ENCODE data around the gene OR10AG1. TPM values are rescaled to one million over a fixed set of nuclear protein-coding genes. Genes with fewer than 3 reads are reported as not detected.

The OR10AG1 gene
- polyA plus RNA-seq, 1 donor: not detected

DNA sequence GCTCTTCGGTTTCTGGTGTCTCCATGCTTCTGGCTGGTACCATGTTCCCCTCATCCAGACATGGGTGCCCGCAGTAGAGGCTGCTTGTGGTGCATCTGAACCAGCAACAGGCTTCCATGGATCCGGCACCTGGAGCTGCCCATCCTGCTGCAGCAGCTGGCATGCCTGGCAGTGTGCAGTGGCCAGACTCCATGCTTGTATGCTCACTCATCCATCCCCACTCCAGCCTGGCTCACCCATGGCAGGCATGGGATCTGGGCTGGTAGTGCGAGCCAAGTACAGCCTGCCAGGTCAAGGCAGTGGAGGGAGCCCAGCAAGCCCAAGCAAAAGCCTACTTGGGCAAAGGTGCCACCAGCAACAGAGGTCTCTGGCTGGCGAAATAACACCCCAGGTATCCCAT is 49.2 kb downstream of the OR10AG1 start:
- Histone ChIP-seq H3K36me3 (ENCODE audit: control insufficient read depth, insufficient read depth, low read length) (no peaks in the 10 kb centered on the region), H3K27me3 (ENCODE audit: control insufficient read depth, insufficient read depth, low read length) (no peaks in the 10 kb centered on the region), H3K4me3 (ENCODE audit: low read length) (no peak overlapping the region), H3K9me3 (ENCODE audit: control insufficient read depth, low read depth, low read length) (peaks cover 3% of the 10 kb centered on the region), H3K27ac (ENCODE audit: low read length) (no peak overlapping the region), H3K4me1 (ENCODE audit: control insufficient read depth, insufficient read depth, low read length) (no peaks in the 10 kb centered on the region)
- DNase-seq: no peak
- WGBS (ENCODE audit: insufficient coverage, low lambda C conversion rate): no CpG with 5 or more reads among the region's 5 CpGs

Other genes starting within 250 kb of the OR10AG1 start
- gene OR5D13, start 196.5 kb downstream of the OR10AG1 start, polyA plus RNA-seq: not detected
- not detected for gene OR5D14, start 174.4 kb downstream of the OR10AG1 start, polyA plus RNA-seq
- gene OR5L1, start 158.6 kb downstream of the OR10AG1 start, polyA plus RNA-seq: not detected
- gene OR5D18, start 150.3 kb downstream of the OR10AG1 start, polyA plus RNA-seq: not detected
- gene OR5L2, start 142.7 kb downstream of the OR10AG1 start, polyA plus RNA-seq: not detected
- gene OR5D16, start 131.2 kb downstream of the OR10AG1 start, polyA plus RNA-seq: not detected
- not detected for gene TRIM51, start 86.6 kb downstream of the OR10AG1 start, polyA plus RNA-seq
- gene OR5W2, start 55.4 kb downstream of the OR10AG1 start, polyA plus RNA-seq: not detected
- gene OR5I1, start 33.5 kb downstream of the OR10AG1 start, polyA plus RNA-seq: not detected
- not detected for gene OR5F1, start 24.7 kb upstream of the OR10AG1 start, polyA plus RNA-seq
- not detected for gene OR5AS1, start 57.7 kb upstream of the OR10AG1 start, polyA plus RNA-seq
- gene OR8I2, start 123.4 kb upstream of the OR10AG1 start, polyA plus RNA-seq: not detected
- gene OR8H2, start 133.7 kb upstream of the OR10AG1 start, polyA plus RNA-seq: not detected
- gene OR8H3, start 152.4 kb upstream of the OR10AG1 start, polyA plus RNA-seq: not detected
- not detected for gene OR8J3, start 170.3 kb upstream of the OR10AG1 start, polyA plus RNA-seq
- not detected for gene OR8K5, start 190.4 kb upstream of the OR10AG1 start, polyA plus RNA-seq
- gene OR5J2, start 206.7 kb upstream of the OR10AG1 start, polyA plus RNA-seq: not detected

Data from large intestine (tissue), 3 donors.